SK-N-SH (cell line): Measurements from ENCODE around the gene PYGM. TPM values are rescaled to one million over a fixed set of nuclear protein-coding genes. Genes with fewer than 3 reads are reported as not detected.

Source experiments
- CTCF ChIA-PET: fragments of 300-600, 350-600 bp; formaldehyde crosslinking; extraction: SDS; loops from one replicate; lab custom pipeline; 2021; lab: Yijun Ruan, JAX
- POLR2A ChIA-PET: fragments of 350-600 bp; sonication (Branson Sonifier 250); formaldehyde crosslinking; extraction: SDS; loops from one replicate; lab custom pipeline; 2020; ENCODE audit warnings: antibody characterized with exemption, inconsistent platforms; lab: Yijun Ruan, JAX
- DNase-seq: peaks from one replicate; pipeline ENCODE4 v3.0.0; 2012
- H2AFZ ChIP-seq: fragments of 200-600 bp; sonication (generic); 2 replicates; pipeline ENCODE4 v1.8.1; 2016; ENCODE audit warnings: antibody characterized with exemption, mild to moderate bottlenecking, low read depth
- H3F3A ChIP-seq: fragments of 200-600 bp; sonication (generic); replicated peaks from 2 replicates; pipeline ENCODE3; 2016; ENCODE audit warnings: antibody characterized with exemption, mild to moderate bottlenecking; ENCODE audit not compliant: insufficient read depth
- H3K27ac ChIP-seq, 2 experiments: fragments of 200-500 bp in 1 of 2; fragments of 200-600 bp in 1 of 2; sonication (Bioruptor generic) in 1 of 2; sonication (generic), shearing (Covaris generic) in 1 of 2; 2 replicates each; pipeline versions ENCODE4 v1.5.1 to v1.6.1; 2014 to 2016; ENCODE audit warnings: low read depth in 2 of 2, inconsistent platforms in 1 of 2, low read length in 1 of 2, mild to moderate bottlenecking in 1 of 2, mixed read lengths in 1 of 2
- H3K27me3 ChIP-seq: fragments of 200-600 bp; sonication (generic), shearing (Covaris generic); 2 replicates; pipeline ENCODE4 v1.6.1; 2016; ENCODE audit warnings: mixed run types; ENCODE audit not compliant: insufficient read depth
- H3K36me3 ChIP-seq, 2 experiments: fragments of 200-500 bp in 1 of 2; fragments of 200-600 bp in 1 of 2; sonication (Bioruptor generic) in 1 of 2; sonication (generic) in 1 of 2; replicated peaks in 1 of 2; 2 replicates each; pipeline versions ENCODE3 to v1.5.1; 2014 to 2016; ENCODE audit warnings: low read length in 1 of 2, mild to moderate bottlenecking in 1 of 2; ENCODE audit not compliant: insufficient read depth in 2 of 2, control insufficient read depth in 1 of 2
- H3K4me1 ChIP-seq, 2 experiments: fragments of 200-500 bp in 1 of 2; fragments of 200-600 bp in 1 of 2; sonication (Bioruptor generic) in 1 of 2; sonication (generic), shearing (Covaris generic) in 1 of 2; 2 replicates each; pipeline versions ENCODE4 v1.5.1 to v1.6.1; 2014 to 2016; ENCODE audit warnings: low read depth in 1 of 2, low read length in 1 of 2, mixed run types in 1 of 2; ENCODE audit not compliant: insufficient read depth in 2 of 2, control insufficient read depth in 1 of 2
- H3K4me2 ChIP-seq: fragments of 200-600 bp; sonication (generic), shearing (Covaris generic); 2 replicates; pipeline ENCODE4 v1.6.1; 2017; ENCODE audit warnings: mixed run types
- H3K4me3 ChIP-seq, 2 experiments: fragments of 200-500 bp in 1 of 2; fragments of 200-600 bp in 1 of 2; sonication (Bioruptor generic) in 1 of 2; sonication (generic), shearing (Covaris generic) in 1 of 2; 2 replicates each; pipeline versions ENCODE4 v1.5.1 to v1.8.1; 2014 to 2016; ENCODE audit warnings: low read depth in 2 of 2, inconsistent platforms in 1 of 2, low read length in 1 of 2, mild to moderate bottlenecking in 1 of 2, mixed read lengths in 1 of 2, moderate library complexity in 1 of 2
- H3K79me2 ChIP-seq: fragments of 200-600 bp; sonication (generic); 2 replicates; pipeline ENCODE4 v1.8.1; 2017; ENCODE audit warnings: mild to moderate bottlenecking; ENCODE audit not compliant: insufficient read depth
- H3K9ac ChIP-seq: fragments of 200-600 bp; sonication (generic); 2 replicates; pipeline ENCODE4 v1.6.1; 2017; ENCODE audit warnings: mixed run types
- H3K9me2 ChIP-seq: fragments of 200-600 bp; sonication (generic); 2 replicates; pipeline ENCODE4 v1.6.1; 2017; ENCODE audit warnings: mixed run types
- H3K9me3 ChIP-seq: fragments of 200-600 bp; sonication (generic); 2 replicates; pipeline ENCODE4 v1.6.1; 2017; ENCODE audit warnings: mixed run types, mild to moderate bottlenecking, moderate library complexity
- H4K20me1 ChIP-seq: fragments of 200-600 bp; sonication (generic); 2 replicates; pipeline ENCODE4 v1.6.1; 2017; ENCODE audit warnings: mild to moderate bottlenecking, mixed run types; ENCODE audit not compliant: insufficient read depth
- CHD2 ChIP-seq: fragments of 150-350 bp; IDR thresholded peaks from 2 replicates; pipeline ENCODE4 v1.6.1; 2018; ENCODE audit warnings: low read length; ENCODE audit not compliant: partially characterized antibody
- CTCF ChIP-seq: fragments of 200-600 bp; sonication (generic); IDR thresholded peaks from 2 replicates; pipeline ENCODE4 v1.6.1; 2017; ENCODE audit warnings: antibody characterized with exemption, mild to moderate bottlenecking, moderate library complexity
- ELF1 ChIP-seq: IDR thresholded peaks from 2 replicates; pipeline ENCODE4 v1.4.0; 2012
- EP300 ChIP-seq, 2 experiments: IDR thresholded peaks; 2 replicates each; pipeline versions ENCODE4 v1.4.0 to v1.6.1; 2012; ENCODE audit warnings: borderline replicate concordance in 1 of 2, low read depth in 1 of 2, low read length in 1 of 2
- FOSL2 ChIP-seq: IDR thresholded peaks from 2 replicates; pipeline ENCODE4 v1.4.0; 2012; ENCODE audit warnings: low read depth, mild to moderate bottlenecking, moderate library complexity, borderline replicate concordance
- FOXJ3 ChIP-seq: sonication (generic); formaldehyde crosslinking; IDR thresholded peaks from 2 replicates; pipeline ENCODE4 v1.5.1; 2020; ENCODE audit warnings: mild to moderate bottlenecking, missing genetic modification reagents
- FOXM1 ChIP-seq: IDR thresholded peaks from 2 replicates; pipeline ENCODE4 v1.4.0; 2012; ENCODE audit warnings: low read depth, mild to moderate bottlenecking
- GATA2 ChIP-seq: sonication (generic); formaldehyde crosslinking; IDR thresholded peaks from 2 replicates; pipeline ENCODE4 v1.5.0; 2020; ENCODE audit warnings: mild to moderate bottlenecking, missing genetic modification reagents
- IRF3 ChIP-seq: fragments of 150-350 bp; IDR thresholded peaks from 2 replicates; pipeline ENCODE4 v1.6.1; 2016; ENCODE audit warnings: mild to moderate bottlenecking, low read depth, low read length
- NFIC ChIP-seq: IDR thresholded peaks from 2 replicates; pipeline ENCODE4 v1.4.0; 2012; ENCODE audit warnings: borderline replicate concordance
- NRF1 ChIP-seq: IDR thresholded peaks from 2 replicates; pipeline ENCODE4 v1.6.1; 2012; ENCODE audit warnings: low read depth, mild to moderate bottlenecking, low read length
- POLR2AphosphoS5 ChIP-seq: IDR thresholded peaks from 2 replicates; pipeline ENCODE4 v1.6.1; 2012; ENCODE audit warnings: low read depth, low read length
- REST ChIP-seq: IDR thresholded peaks from 2 replicates; pipeline ENCODE4 v1.6.1; 2012; ENCODE audit warnings: mild to moderate bottlenecking, low read depth, low read length, moderate library complexity
- RXRA ChIP-seq: IDR thresholded peaks from 2 replicates; pipeline ENCODE4 v1.4.0; 2012; ENCODE audit warnings: low read depth, mild to moderate bottlenecking, borderline replicate concordance
- SIN3A ChIP-seq: IDR thresholded peaks from 2 replicates; pipeline ENCODE4 v1.6.1; 2012; ENCODE audit warnings: low read depth, mild to moderate bottlenecking, low read length, moderate library complexity, borderline replicate concordance
- SMC3 ChIP-seq: IDR thresholded peaks from 2 replicates; pipeline ENCODE4 v1.6.1; 2012; ENCODE audit warnings: low read depth, low read length, improper control_type of control experiment
- TAF1 ChIP-seq: IDR thresholded peaks from 2 replicates; pipeline ENCODE4 v1.6.1; 2012; ENCODE audit warnings: low read depth, mild to moderate bottlenecking, low read length, moderate library complexity, borderline replicate concordance
- TEAD4 ChIP-seq: IDR thresholded peaks from 2 replicates; pipeline ENCODE4 v1.4.0; 2012; ENCODE audit warnings: mild to moderate bottlenecking, borderline replicate concordance; ENCODE audit not compliant: insufficient read depth
- YY1 ChIP-seq: IDR thresholded peaks from 2 replicates; pipeline ENCODE4 v1.4.0; 2012; ENCODE audit warnings: low read depth, mild to moderate bottlenecking
- WGBS: methylation state at CpG from one replicate; pipeline ENCODE4 v1.1.6; 2017; ENCODE audit warnings: low lambda C conversion rate; 5-methylcytosine and 5-hydroxymethylcytosine counted together
- polyA plus RNA-seq, 3 experiments: library from polyadenylated mRNA; depleted of rRNA; stranded (reverse); fragments of >200 nt; gene quantifications; 2 replicates each; pipeline ENCODE4 v1.2.3, GENCODE V29; 2012

Gene PYGM
- polyA plus RNA-seq, 1 of the 3 experiments (the other 2 are of a cell fraction) = 0.08 TPM

- no peaks in the 10 kb centered on the region for H3K9me3 ChIP-seq
- no peaks in the 10 kb centered on the region for H3K36me3 ChIP-seq
- no peaks in the 10 kb centered on the region for H4K20me1 ChIP-seq
- no peak overlapping the region for H3K4me2 ChIP-seq
- TF ChIP-seq ELF1 = no peak
- no peak for TF ChIP-seq REST
- TF ChIP-seq CHD2 = no peak
- no peak for TF ChIP-seq FOXM1
- no peak for TF ChIP-seq YY1
- no peak for TF ChIP-seq NFIC
- TF ChIP-seq EP300 (IDR thresholded peaks at IDR 0.05; ENCODE audit: borderline replicate concordance in 1 of 2, low read depth in 1 of 2, low read length in 1 of 2) = no peak
- TF ChIP-seq POLR2AphosphoS5 = no peak
- TF ChIP-seq FOSL2 = no peak
- no peak for TF ChIP-seq NRF1
- TF ChIP-seq IRF3 = no peak
- no peak for TF ChIP-seq SIN3A
- no peak for TF ChIP-seq GATA2
- TF ChIP-seq RXRA = no peak
- no peak for TF ChIP-seq TEAD4
- no peak for TF ChIP-seq CTCF
- no peak for TF ChIP-seq FOXJ3
- no peak for TF ChIP-seq SMC3
- TF ChIP-seq TAF1 = no peak
- TF ChIP-seq, all 33 proteins: peak for 0
- no peak for DNase-seq
- Histone ChIP-seq H3K9ac (no peak overlapping the region), H3K4me3 (no peak overlapping the region), H3K27me3 (peaks cover 35% of the 10 kb centered on the region), H2AFZ (no peak overlapping the region), H3F3A (no peaks in the 10 kb centered on the region), H3K27ac (no peak overlapping the region), H3K79me2 (no peaks in the 10 kb centered on the region), H3K9me2 (no peaks in the 10 kb centered on the region), H3K4me1 (peaks cover 0 to 44% of the 10 kb centered on the region in 2 experiments; a peak in 2 of 4 replicates)
- CTCF ChIA-PET = interaction anchor here (0.9 to 5.6 kb wide), 2 partner anchors 10 to 20 kb away, joined by 3 to 35 read pairs; no protein-coding TSS in a partner anchor
- POLR2A ChIA-PET = no interaction called here
- WGBS = 51% methylated on average over 7 of the region's 7 CpGs
Measured at GRCh38 chr11:64697663-64698375, 62.0 kb downstream of the PYGM start.
